SU-DHL-6 (cell line): ENCODE data around the gene P2RX2.

Source experiments
- H2AFZ ChIP-seq: fragments of 200-600 bp; sonication (generic); 2 replicates; pipeline ENCODE4 v1.6.1; 2014; ENCODE audit warnings: low read depth, mild to moderate bottlenecking, moderate library complexity, mixed read lengths, antibody characterized with exemption, low read length; ENCODE audit not compliant: severe bottlenecking
- H3F3A ChIP-seq: fragments of 200-600 bp; shearing (Covaris generic); 2 replicates; pipeline ENCODE4 v1.6.0; 2016; ENCODE audit warnings: antibody characterized with exemption, mild to moderate bottlenecking; ENCODE audit not compliant: insufficient read depth
- H3K27ac ChIP-seq: fragments of 200-600 bp; sonication (generic); 2 replicates; pipeline ENCODE4 v1.5.1; 2016; ENCODE audit warnings: low read depth, mild to moderate bottlenecking, low read length, moderate library complexity, mixed read lengths
- H3K27me3 ChIP-seq: fragments of 200-600 bp; sonication (generic), shearing (Covaris generic); 2 replicates; pipeline ENCODE4 v1.6.0; 2014; ENCODE audit warnings: mild to moderate bottlenecking, low read length
- H3K36me3 ChIP-seq: fragments of 200-600 bp; sonication (generic); 2 replicates; pipeline ENCODE4 v1.6.1; 2014; ENCODE audit warnings: mild to moderate bottlenecking, low read length, mixed read lengths
- H3K4me2 ChIP-seq: fragments of 300-600, 200-600 bp; shearing (Covaris generic), sonication (generic); 2 replicates; pipeline ENCODE4 v1.6.0; 2014; ENCODE audit warnings: low read length, low read depth, mild to moderate bottlenecking; ENCODE audit not compliant: poor library complexity, severe bottlenecking
- H3K4me3 ChIP-seq: fragments of 200-600 bp; sonication (generic); 2 replicates; pipeline ENCODE4 v1.5.1; 2014; ENCODE audit warnings: antibody characterized with exemption, low read length, mild to moderate bottlenecking, mixed read lengths; ENCODE audit not compliant: insufficient read depth, poor library complexity, severe bottlenecking
- H3K79me2 ChIP-seq: fragments of 200-600 bp; sonication (generic); 2 replicates; pipeline ENCODE4 v1.6.1; 2014; ENCODE audit warnings: mild to moderate bottlenecking, low read length, moderate library complexity; ENCODE audit not compliant: insufficient read depth
- H3K9ac ChIP-seq: fragments of 200-600 bp; sonication (generic); 2 replicates; pipeline ENCODE4 v1.7.0; 2014; ENCODE audit warnings: mild to moderate bottlenecking, low read length
- H3K9me2 ChIP-seq: fragments of 200-600 bp; sonication (generic); replicated peaks from 2 replicates; pipeline ENCODE4 v1.6.1; 2014; ENCODE audit warnings: low read length; ENCODE audit not compliant: insufficient read depth
- H3K9me3 ChIP-seq: fragments of 200-600 bp; sonication (generic); 2 replicates; pipeline ENCODE4 v1.6.1; 2014; ENCODE audit warnings: low read length, mixed read lengths; ENCODE audit not compliant: insufficient read depth
- H4K20me1 ChIP-seq: fragments of 200-600 bp; sonication (generic); 2 replicates; pipeline ENCODE4 v1.6.1; 2014; ENCODE audit warnings: low read depth, mild to moderate bottlenecking, antibody characterized with exemption, low read length, moderate library complexity, mixed read lengths
- CTCF ChIP-seq: fragments of 200-600 bp; sonication (generic); IDR thresholded peaks from one replicate; pipeline ENCODE4 v1.5.1; 2017; ENCODE audit warnings: antibody characterized with exemption, mild to moderate bottlenecking, low read length, moderate library complexity; ENCODE audit not compliant: insufficient read depth, poor library complexity, severe bottlenecking
- EZH2phosphoT487 ChIP-seq: fragments of 200-600 bp; sonication (generic), shearing (Covaris generic); conservative IDR thresholded peaks from 2 replicates; pipeline ENCODE4 v1.6.1; 2018; ENCODE audit warnings: mild to moderate bottlenecking, antibody characterized with exemption, low read length, moderate library complexity, mixed read lengths

Gene P2RX2

GRCh38 chr12:132617135-132617701 is 1.4 kb upstream of the P2RX2 start:
- TF ChIP-seq CTCF (no peak), EZH2phosphoT487 (no peak)
- no peaks in the 10 kb centered on the region for H3K9me3 ChIP-seq
- H3K36me3 ChIP-seq = no peaks in the 10 kb centered on the region
- no peaks in the 10 kb centered on the region for H3K9me2 ChIP-seq
- H3F3A ChIP-seq = peaks cover 5% of the 10 kb centered on the region; the same call in 1 of the 2 replicates
- H3K79me2 ChIP-seq = no peaks in the 10 kb centered on the region
- H2AFZ ChIP-seq = no peak overlapping the region
- H3K9ac ChIP-seq = no peak overlapping the region
- H3K4me2 ChIP-seq = no peak overlapping the region
- no peak overlapping the region for H3K27ac ChIP-seq
- no peaks in the 10 kb centered on the region for H3K27me3 ChIP-seq
- no peaks in the 10 kb centered on the region for H4K20me1 ChIP-seq
- no peak overlapping the region for H3K4me3 ChIP-seq

DNA sequence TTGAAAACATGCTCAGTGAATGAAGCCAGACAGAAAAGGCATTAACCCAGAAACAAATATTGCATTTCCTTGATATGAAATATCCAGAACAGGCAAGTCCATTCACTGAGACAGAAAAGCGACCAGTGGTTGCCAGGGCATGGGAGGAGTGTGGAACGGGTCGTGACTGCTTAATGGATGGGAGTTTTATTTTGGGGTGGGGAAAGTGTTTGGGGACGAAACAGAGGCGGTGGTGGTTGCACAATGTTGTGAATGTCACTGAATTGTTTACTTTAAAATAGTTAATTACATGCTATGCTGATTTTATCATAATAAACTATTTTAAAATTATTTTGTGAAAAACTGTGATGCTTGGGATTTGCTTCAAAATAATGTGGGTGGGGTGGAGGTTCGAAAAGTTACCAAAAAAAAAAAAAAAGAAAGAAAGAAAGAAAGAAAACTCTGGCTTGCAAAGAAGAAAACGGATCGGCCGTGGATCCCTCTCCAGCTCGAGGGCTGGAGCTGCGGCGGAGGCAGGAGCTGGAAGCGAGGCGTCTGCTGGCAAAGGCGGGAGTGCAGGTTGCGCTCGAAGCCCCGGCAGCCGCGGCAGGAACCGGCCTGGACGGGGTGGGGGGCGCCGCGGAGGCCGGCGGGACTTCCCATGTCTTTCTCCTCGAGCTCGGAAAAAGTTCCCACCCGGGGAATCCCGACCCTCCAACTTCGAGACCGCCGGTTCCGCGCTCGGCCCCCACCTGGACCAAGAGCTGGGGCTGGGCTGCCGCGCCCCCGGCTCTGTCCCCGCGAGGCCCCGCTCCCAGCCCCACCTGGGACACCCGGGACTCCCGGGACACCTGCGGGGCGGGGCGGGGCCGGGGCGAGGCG is 524 bp upstream of the P2RX2 start:
- Histone ChIP-seq H3K27ac (no peak overlapping the region), H2AFZ (no peak overlapping the region), H3K9me2 (no peaks in the 10 kb centered on the region), H3K4me3 (no peak overlapping the region), H3K4me2 (no peak overlapping the region), H3K79me2 (no peaks in the 10 kb centered on the region), H3F3A (peaks cover 5% of the 10 kb centered on the region; the same call in 1 of the 2 replicates), H3K36me3 (no peaks in the 10 kb centered on the region), H3K9me3 (no peaks in the 10 kb centered on the region), H3K9ac (no peak overlapping the region), H3K27me3 (no peaks in the 10 kb centered on the region), H4K20me1 (no peaks in the 10 kb centered on the region)
- no peak for TF ChIP-seq CTCF
- no peak for TF ChIP-seq EZH2phosphoT487

GRCh38 chr12:132619071-132619385 is 452 bp downstream of the P2RX2 start:
- H3K36me3 ChIP-seq = no peaks in the 10 kb centered on the region
- no peaks in the 10 kb centered on the region for H3K9me3 ChIP-seq
- H3K27me3 ChIP-seq = no peaks in the 10 kb centered on the region
- peaks cover 5% of the 10 kb centered on the region; the same call in 1 of the 2 replicates for H3F3A ChIP-seq
- no peaks in the 10 kb centered on the region for H4K20me1 ChIP-seq
- no peak overlapping the region for H2AFZ ChIP-seq
- H3K27ac ChIP-seq = no peak overlapping the region
- no peak overlapping the region for H3K9ac ChIP-seq
- H3K9me2 ChIP-seq = no peaks in the 10 kb centered on the region
- H3K4me2 ChIP-seq = no peak overlapping the region
- TF ChIP-seq EZH2phosphoT487 (no peak), CTCF (no peak)
- H3K4me3 ChIP-seq = no peak overlapping the region
- H3K79me2 ChIP-seq = no peaks in the 10 kb centered on the region
